K562 (cell line): ENCODE results near the gene RNF187. TPM values are rescaled to one million over a fixed set of nuclear protein-coding genes. Genes with fewer than 3 reads are reported as not detected.

Experiments
- CBX2 ChIP-seq: fragments of 200-600 bp; sonication (generic); IDR thresholded peaks from one replicate; pipeline ENCODE4 v1.6.1; 2012; ENCODE audit warnings: mild to moderate bottlenecking, low read length, inconsistent platforms; ENCODE audit not compliant: insufficient read depth, poor library complexity, severe bottlenecking
- CTCFL ChIP-seq: IDR thresholded peaks from 2 replicates; pipeline ENCODE4 v1.6.1; 2011; ENCODE audit warnings: borderline replicate concordance, low read depth, mild to moderate bottlenecking, moderate library complexity, low read length; ENCODE audit not compliant: insufficient read depth, poor library complexity, severe bottlenecking
- HDAC3 ChIP-seq: fragments of 450-650 bp; IDR thresholded peaks from 2 replicates; pipeline ENCODE4 v1.6.1; 2018; ENCODE audit warnings: borderline replicate concordance, mild to moderate bottlenecking, moderate library complexity; ENCODE audit not compliant: partially characterized antibody
- KLF16 ChIP-seq: IDR thresholded peaks from 2 replicates; pipeline ENCODE4 v1.6.1; 2016; ENCODE audit warnings: antibody characterized with exemption
- PPARD ChIP-seq: fragments of 250-450 bp; sonication (Bioruptor Pico); IDR thresholded peaks from 2 replicates; pipeline ENCODE4 v1.8.0; 2022; ENCODE audit warnings: inconsistent platforms, mild to moderate bottlenecking, moderate library complexity
- TEAD4 ChIP-seq, 2 experiments: sonication (generic) in 1 of 2; formaldehyde crosslinking in 1 of 2; IDR thresholded peaks; 2 replicates each; pipeline versions ENCODE4 v1.6.1 to v1.8.0; 2012 to 2022; ENCODE audit warnings: borderline replicate concordance in 1 of 2, inconsistent platforms in 1 of 2, low read length in 1 of 2, mild to moderate bottlenecking in 1 of 2, missing genetic modification reagents in 1 of 2
- THAP12 ChIP-seq: fragments of 250-450 bp; sonication (Bioruptor Pico); IDR thresholded peaks from 2 replicates; pipeline ENCODE4 v1.9.0; 2021; ENCODE audit warnings: mild to moderate bottlenecking, inconsistent platforms
- ZNF224 ChIP-seq: sonication (generic); formaldehyde crosslinking; IDR thresholded peaks from 2 replicates; pipeline ENCODE4 v1.8.0; 2022; ENCODE audit warnings: mild to moderate bottlenecking, missing genetic modification reagents
- ZNF274 ChIP-seq: IDR thresholded peaks from 2 replicates; pipeline ENCODE4 v1.6.1; 2011; ENCODE audit warnings: low read depth, mild to moderate bottlenecking, low read length, moderate library complexity, borderline replicate concordance
- ZNF431 ChIP-seq: sonication (generic); formaldehyde crosslinking; IDR thresholded peaks from 2 replicates; pipeline ENCODE4 v1.8.0; 2022; ENCODE audit warnings: mild to moderate bottlenecking, missing genetic modification reagents
- ZNF639 ChIP-seq, 2 experiments: fragments of 200-800 bp in 1 of 2; sonication (Bioruptor generic) in 1 of 2; sonication (generic) in 1 of 2; formaldehyde crosslinking in 1 of 2; IDR thresholded peaks in 1 of 2; conservative IDR thresholded peaks in 1 of 2; 2 replicates each; pipeline versions ENCODE4 v1.5.0 to v1.6.1; 2016 to 2020; ENCODE audit warnings: missing compliant biosample characterization in 1 of 2, missing genetic modification characterization in 1 of 2, missing genetic modification reagents in 1 of 2
- polyA plus RNA-seq, 8 experiments: library from polyadenylated mRNA; depleted of rRNA in 4 of 8; stranded (reverse) in 5 of 8; unstranded in 3 of 8; fragments of >200 nt; fragmentation: Nextera tagmentation in 2 of 8; fragmentation: Illumina TruSeq in 1 of 8; extraction: Ambion mirVana in 2 of 8; extraction: Trizol in 1 of 8; gene quantifications; 2 replicates each; pipeline versions ENCODE4 v1.2.1 to v1.2.3, GENCODE V29; 2011 to 2014; ENCODE audit warnings: inconsistent platforms in 1 of 8, missing spikeins in 1 of 8
- total RNA-seq, 7 experiments: library from RNA; depleted of rRNA in 6 of 7; stranded (reverse); fragments of >200 nt in 6 of 7; fragmentation: Illumina TruSeq in 2 of 7; extraction: Trizol in 2 of 7; gene quantifications; 2 replicates each; pipeline versions ENCODE4 v1.2.1 to v1.2.3, GENCODE V29; 2011 to 2021; ENCODE audit warnings: low replicate concordance in 1 of 7

RNF187 gene
- total and polyA plus RNA-seq, 9 of the 15 experiments (the other 6 are each of a cell fraction or from before 2014, with no cell fraction given) = 2.3 to 119 (median 41.9) TPM

- TF ChIP-seq ZNF431 (CRISPR knock-in tag) (no peak), CTCFL (no peak), TEAD4 (IDR thresholded peaks at IDR 0.05; ENCODE audit: low read length) (peak; percentile 69), TEAD4 (CRISPR knock-in tag; IDR thresholded peaks at IDR 0.05; ENCODE audit: borderline replicate concordance) (no peak), KLF16 (0 out of 2 replicates have a peak, but pooled peaks have one; percentile 54), ZNF639 (CRISPR knock-in tag; conservative IDR thresholded peaks at IDR 0.05 in 1 of 2, IDR thresholded peaks at IDR 0.05 in 1 of 2) (no peak), THAP12 (CRISPR knock-in tag) (no peak), ZNF274 (no peak), HDAC3 (no peak), CBX2 (no peak), ZNF224 (CRISPR knock-in tag) (no peak), PPARD (CRISPR knock-in tag) (no peak)
Measured at GRCh38 chr1:228514421-228514820, 27.2 kb downstream of the RNF187 start (continued).
